ENCODE results near the gene TAOK2.

TAOK2 gene

DNA sequence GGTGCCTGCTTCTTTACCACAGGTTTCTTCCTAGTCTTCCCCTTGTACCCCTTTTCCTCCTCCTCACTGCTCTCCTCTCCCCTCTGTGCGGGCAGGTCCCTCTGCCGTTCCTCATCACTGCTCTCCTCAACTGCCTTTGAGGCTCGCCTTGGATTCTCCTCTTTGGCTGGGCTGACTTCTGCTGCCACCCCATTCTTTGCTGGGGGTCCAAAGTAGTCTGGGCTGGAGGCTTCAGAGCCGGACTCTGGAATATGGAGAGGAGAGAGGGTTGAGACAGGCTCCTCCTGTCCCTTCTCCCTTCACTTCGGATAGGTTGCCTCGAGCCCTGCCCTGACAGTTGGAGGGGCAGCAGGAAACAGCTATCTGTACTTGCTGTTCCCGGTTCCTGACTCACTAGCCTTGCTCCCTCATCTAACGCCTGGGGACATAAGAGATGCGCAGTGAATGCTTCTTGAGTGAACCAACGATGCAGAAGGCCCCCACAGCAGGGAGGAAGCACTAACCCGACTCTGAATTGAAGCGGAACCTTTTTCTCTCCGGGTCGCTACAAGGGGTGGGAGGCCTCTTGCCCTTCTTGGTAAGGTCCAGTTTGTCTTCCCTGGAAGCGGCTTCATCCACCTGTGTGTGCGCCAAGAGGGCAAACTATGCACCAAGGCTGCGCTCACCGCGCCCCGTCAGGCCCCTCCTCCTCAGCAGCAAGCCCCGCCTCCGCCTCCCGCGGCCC lies 21.1 kb downstream of the TAOK2 start:
- Histone ChIP-seq H3K4me3 (ENCODE audit: low read depth, low read length, poor library complexity, severe bottlenecking) (peak overlapping the region; percentile 84), H3K27ac (ENCODE audit: low read depth, low read length, poor library complexity, severe bottlenecking) (peak overlapping the region; percentile 89), H2AFZ (ENCODE audit: low read length) (no peak overlapping the region)

DNA sequence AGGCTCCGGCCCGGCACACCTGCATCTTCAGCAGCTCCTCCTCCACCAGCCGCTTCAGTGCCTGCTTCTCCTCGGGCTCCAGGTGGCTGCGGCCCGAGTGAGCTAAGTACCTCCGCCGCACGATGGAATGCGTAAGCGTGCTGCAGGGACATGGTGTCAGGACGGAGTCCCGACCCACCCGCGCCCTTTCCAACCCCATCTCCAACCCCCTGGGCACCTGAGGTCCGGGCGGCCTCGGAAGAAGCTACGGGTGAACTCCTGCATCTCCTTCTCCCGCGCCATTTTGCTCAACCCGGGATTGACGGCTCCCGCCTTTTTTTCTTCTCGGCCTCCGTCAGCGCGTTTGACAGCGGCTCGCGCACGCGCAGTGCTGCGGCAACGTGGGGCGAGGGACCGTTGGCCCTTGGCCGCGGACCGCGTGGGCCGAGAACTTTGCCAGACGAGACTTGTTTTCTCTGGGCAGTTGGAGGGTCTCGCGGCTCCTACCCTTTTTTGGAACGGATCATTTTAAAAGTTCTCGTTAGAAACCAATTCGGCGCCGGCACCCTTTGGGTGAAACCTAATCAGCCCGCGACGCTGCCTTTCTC lies 21.7 kb downstream of the TAOK2 start, which contains the start of gene HIRIP3:
HIRIP3 (minus strand) TSS at position 294 of the 587 bp plus-strand sequence; CDS start at position 282, 12 bp downstream.
- Histone ChIP-seq H3K79me2 (ENCODE audit: insufficient read depth, low read length) (no peaks in the 10 kb centered on the region), H3K27ac (ENCODE audit: low read depth, low read length, poor library complexity, severe bottlenecking) (peak within 1 kb of the TSS; percentile 89), H3K4me2 (ENCODE audit: low read length) (peak within 1 kb of the TSS; percentile 74), H2AFZ (ENCODE audit: low read length) (no peak within 1 kb of the TSS), H3K27me3 (ENCODE audit: insufficient read depth, low read length) (no peaks in the 10 kb centered on the region), H3K4me3 (ENCODE audit: low read depth, low read length, poor library complexity, severe bottlenecking) (peak within 1 kb of the TSS; percentile 84), H3F3A (ENCODE audit: insufficient read depth, low read length) (no peaks in the 10 kb centered on the region), H3K9ac (ENCODE audit: low read length) (peak within 1 kb of the TSS; percentile 84), H3K9me2 (ENCODE audit: low read depth, low read length) (no peaks in the 10 kb centered on the region), H3K4me1 (ENCODE audit: insufficient read depth, low read length, severe bottlenecking) (peaks cover 27% of the 10 kb centered on the region), H3K36me3 (ENCODE audit: insufficient read depth, low read length) (peaks cover 53% of the 10 kb centered on the region), H4K20me1 (ENCODE audit: insufficient read depth, low read length) (no peaks in the 10 kb centered on the region), H3K9me3 (ENCODE audit: low read length) (no peaks in the 10 kb centered on the region)
- TF ChIP-seq, protein P1, sequence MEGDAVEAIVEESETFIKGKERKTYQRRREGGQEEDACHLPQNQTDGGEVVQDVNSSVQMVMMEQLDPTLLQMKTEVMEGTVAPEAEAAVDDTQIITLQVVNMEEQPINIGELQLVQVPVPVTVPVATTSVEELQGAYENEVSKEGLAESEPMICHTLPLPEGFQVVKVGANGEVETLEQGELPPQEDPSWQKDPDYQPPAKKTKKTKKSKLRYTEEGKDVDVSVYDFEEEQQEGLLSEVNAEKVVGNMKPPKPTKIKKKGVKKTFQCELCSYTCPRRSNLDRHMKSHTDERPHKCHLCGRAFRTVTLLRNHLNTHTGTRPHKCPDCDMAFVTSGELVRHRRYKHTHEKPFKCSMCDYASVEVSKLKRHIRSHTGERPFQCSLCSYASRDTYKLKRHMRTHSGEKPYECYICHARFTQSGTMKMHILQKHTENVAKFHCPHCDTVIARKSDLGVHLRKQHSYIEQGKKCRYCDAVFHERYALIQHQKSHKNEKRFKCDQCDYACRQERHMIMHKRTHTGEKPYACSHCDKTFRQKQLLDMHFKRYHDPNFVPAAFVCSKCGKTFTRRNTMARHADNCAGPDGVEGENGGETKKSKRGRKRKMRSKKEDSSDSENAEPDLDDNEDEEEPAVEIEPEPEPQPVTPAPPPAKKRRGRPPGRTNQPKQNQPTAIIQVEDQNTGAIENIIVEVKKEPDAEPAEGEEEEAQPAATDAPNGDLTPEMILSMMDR (IDR thresholded peaks at IDR 0.05; ENCODE audit: low read length) = no peak
- no peak for TF ChIP-seq EZH2 (IDR thresholded peaks at IDR 0.05; ENCODE audit: borderline replicate concordance, low read length)

More for the DNA sequence above, 21.1 kb downstream of the TAOK2 start:
- Histone ChIP-seq H4K20me1 (ENCODE audit: insufficient read depth, low read length) (no peaks in the 10 kb centered on the region), H3K9ac (ENCODE audit: low read length) (peak overlapping the region; percentile 84), H3K9me3 (ENCODE audit: low read length) (no peaks in the 10 kb centered on the region), H3K36me3 (ENCODE audit: insufficient read depth, low read length) (peaks cover 57% of the 10 kb centered on the region), H3K79me2 (ENCODE audit: insufficient read depth, low read length) (no peaks in the 10 kb centered on the region), H3F3A (ENCODE audit: insufficient read depth, low read length) (no peaks in the 10 kb centered on the region), H3K4me2 (ENCODE audit: low read length) (peak overlapping the region; percentile 74), H3K4me1 (ENCODE audit: insufficient read depth, low read length, severe bottlenecking) (peaks cover 27% of the 10 kb centered on the region), H3K27me3 (ENCODE audit: insufficient read depth, low read length) (no peaks in the 10 kb centered on the region), H3K9me2 (ENCODE audit: low read depth, low read length) (no peaks in the 10 kb centered on the region)
- TF ChIP-seq, protein P1 (IDR thresholded peaks at IDR 0.05; ENCODE audit: low read length) = no peak
- no peak for TF ChIP-seq EZH2 (IDR thresholded peaks at IDR 0.05; ENCODE audit: borderline replicate concordance, low read length)

DNA sequence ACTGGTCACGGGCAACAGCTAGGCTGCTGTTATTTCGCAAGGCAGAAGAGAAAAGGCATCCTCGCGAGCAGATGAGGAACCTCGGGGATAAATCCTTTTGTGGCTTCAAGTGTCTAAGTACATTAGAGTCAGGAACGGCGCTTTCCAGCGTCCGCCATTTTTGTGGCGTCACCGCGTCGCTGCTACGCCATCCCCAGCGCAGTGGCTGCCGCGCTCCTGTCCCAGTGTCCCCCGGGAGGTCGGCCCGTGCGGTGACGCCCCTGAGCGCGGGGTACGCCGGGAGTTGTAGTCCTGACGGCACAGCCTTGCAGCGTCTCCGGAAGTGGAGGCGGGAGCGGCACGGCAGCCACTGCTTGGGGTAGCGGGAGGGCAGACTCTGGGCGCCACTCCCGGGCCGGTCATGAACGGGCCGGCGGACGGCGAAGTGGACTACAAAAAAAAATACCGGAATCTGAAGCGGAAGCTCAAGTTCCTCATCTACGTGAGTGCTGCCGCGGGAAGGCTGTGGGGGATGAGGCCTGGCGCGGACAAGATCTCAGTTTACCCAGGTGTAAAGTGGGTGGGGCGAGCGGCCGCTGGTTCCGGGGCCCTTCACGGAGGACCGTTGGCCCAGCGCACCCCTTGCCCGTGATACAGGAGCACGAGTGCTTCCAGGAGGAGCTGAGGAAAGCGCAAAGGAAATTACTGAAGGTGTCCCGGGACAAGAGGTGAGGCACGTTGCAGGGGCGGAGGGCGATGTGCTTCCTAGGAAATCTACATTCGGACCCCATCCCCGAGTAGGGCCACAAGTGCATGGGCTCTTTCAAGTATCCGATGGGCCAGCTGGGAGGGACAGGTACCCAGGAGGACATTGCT lies 22.5 kb downstream of the TAOK2 start, which contains the start of gene INO80E:
INO80E (plus strand) TSS at position 331 of the 855 bp plus-strand sequence; CDS start at position 401, 70 bp downstream.
- peak within 1 kb of the TSS; percentile 84 for H3K9ac ChIP-seq (ENCODE audit: low read length)
- peaks cover 27% of the 10 kb centered on the region for H3K4me1 ChIP-seq (ENCODE audit: insufficient read depth, low read length, severe bottlenecking)
- no peaks in the 10 kb centered on the region for H3K9me3 ChIP-seq (ENCODE audit: low read length)
- peak within 1 kb of the TSS; percentile 89 for H3K27ac ChIP-seq (ENCODE audit: low read depth, low read length, poor library complexity, severe bottlenecking)
- no peak within 1 kb of the TSS for H2AFZ ChIP-seq (ENCODE audit: low read length)
- no peaks in the 10 kb centered on the region for H4K20me1 ChIP-seq (ENCODE audit: insufficient read depth, low read length)
- H3K27me3 ChIP-seq (ENCODE audit: insufficient read depth, low read length) = no peaks in the 10 kb centered on the region
- H3K9me2 ChIP-seq (ENCODE audit: low read depth, low read length) = no peaks in the 10 kb centered on the region
- TF ChIP-seq EZH2 (IDR thresholded peaks at IDR 0.05; ENCODE audit: borderline replicate concordance, low read length) = no peak
- TF ChIP-seq, protein P1 (IDR thresholded peaks at IDR 0.05; ENCODE audit: low read length) = no peak
- no peaks in the 10 kb centered on the region for H3F3A ChIP-seq (ENCODE audit: insufficient read depth, low read length)
- no peaks in the 10 kb centered on the region for H3K79me2 ChIP-seq (ENCODE audit: insufficient read depth, low read length)
- peaks cover 50% of the 10 kb centered on the region for H3K36me3 ChIP-seq (ENCODE audit: insufficient read depth, low read length)
- peak within 1 kb of the TSS; percentile 84 for H3K4me3 ChIP-seq (ENCODE audit: low read depth, low read length, poor library complexity, severe bottlenecking)
- H3K4me2 ChIP-seq (ENCODE audit: low read length) = peak within 1 kb of the TSS; percentile 74

Measured in OCI-LY1 (cell line).